GM13977 (cell line): ENCODE results near the gene TPO.

ENCODE experiments used
- DNase-seq: peaks from one replicate; pipeline ENCODE4 v3.0.0; 2012; ENCODE audit warnings: low spot score
- CTCF ChIP-seq: IDR thresholded peaks from 2 replicates; pipeline ENCODE4 v1.5.1; 2012; ENCODE audit warnings: mild to moderate bottlenecking, control low read depth; ENCODE audit not compliant: insufficient read depth; ENCODE audit errors: extremely low read depth, missing control alignments
- in situ Hi-C: fragments of 300-500 bp; cut with MboI; formaldehyde crosslinking; loops from one replicate; pipeline ENCODE4 v1.12.0; 2022; ENCODE audit warnings: low sequenced_read_pairs, low pct_unique_long_range_greater_than_20kb, mixed read lengths, inconsistent platforms; ENCODE audit not compliant: unreplicated experiment

Gene TPO

GRCh38 chr2:1461507-1462390, 48.5 kb downstream of the TPO start:
- no peak for TF ChIP-seq CTCF
- in situ Hi-C loops = no loop called here
- DNase-seq = no peak

GRCh38 chr2:1462994-1463393, 49.7 kb downstream of the TPO start:
- TF ChIP-seq CTCF = no peak
- in situ Hi-C loops = no loop called here

GRCh38 chr2:1472350-1472749, 59.1 kb downstream of the TPO start:
- DNase-seq = no peak
- no peak for TF ChIP-seq CTCF
- in situ Hi-C loops = no loop called here

More at GRCh38 chr2:1462994-1463393, 49.7 kb downstream of the TPO start:
- no peak for DNase-seq

- DNase-seq = no peak
- no peak for TF ChIP-seq CTCF
- in situ Hi-C loops = no loop called here
Observed at GRCh38 chr2:1476617-1477195, 63.4 kb downstream of the TPO start.

GRCh38 chr2:1477196-1478040, 64.2 kb downstream of the TPO start:
- no peak for TF ChIP-seq CTCF
- in situ Hi-C loops = no loop called here
- no peak for DNase-seq

GRCh38 chr2:1478311-1479305, 65.3 kb downstream of the TPO start:
- no peak for DNase-seq
- TF ChIP-seq CTCF = no peak
- in situ Hi-C loops = no loop called here
